Measurements from ENCODE around the gene NOM1.

The NOM1 gene

GRCh38 chr7:157016024-157016351, 66.5 kb downstream of the NOM1 start:
- no peak for TF ChIP-seq FOXP2 (optimal IDR thresholded peaks at IDR 0.05; ENCODE audit: borderline replicate concordance, extremely low read depth, extremely low read length, insufficient read depth)
- TF ChIP-seq POLR2AphosphoS5 (IDR thresholded peaks at IDR 0.05; ENCODE audit: low read depth, low read length): no peak
- no peak for TF ChIP-seq REST (IDR thresholded peaks at IDR 0.05; ENCODE audit: insufficient read depth in 1 of 2, low read depth in 2 of 2, low read length in 2 of 2)
- TF ChIP-seq TAF1 (IDR thresholded peaks at IDR 0.05; ENCODE audit: borderline replicate concordance, insufficient read depth, low read length): no peak
- TF ChIP-seq SIN3A (IDR thresholded peaks at IDR 0.05; ENCODE audit: borderline replicate concordance, insufficient read depth, low read length): no peak

- no peak for TF ChIP-seq POLR2AphosphoS5 (IDR thresholded peaks at IDR 0.05; ENCODE audit: low read depth, low read length)
- TF ChIP-seq FOXP2 (optimal IDR thresholded peaks at IDR 0.05; ENCODE audit: borderline replicate concordance, extremely low read depth, extremely low read length, insufficient read depth): no peak
- no peak for TF ChIP-seq REST (IDR thresholded peaks at IDR 0.05; ENCODE audit: insufficient read depth in 1 of 2, low read depth in 2 of 2, low read length in 2 of 2)
- TF ChIP-seq TAF1 (IDR thresholded peaks at IDR 0.05; ENCODE audit: borderline replicate concordance, insufficient read depth, low read length): no peak
- TF ChIP-seq SIN3A (IDR thresholded peaks at IDR 0.05; ENCODE audit: borderline replicate concordance, insufficient read depth, low read length): no peak
Observed at GRCh38 chr7:157016352-157017041, 67.0 kb downstream of the NOM1 start.

- TF ChIP-seq FOXP2 (optimal IDR thresholded peaks at IDR 0.05; ENCODE audit: borderline replicate concordance, extremely low read depth, extremely low read length, insufficient read depth): no peak
Observed at GRCh38 chr7:157017149-157017548, 67.6 kb downstream of the NOM1 start.

GRCh38 chr7:157017603-157018327, 68.3 kb downstream of the NOM1 start:
- TF ChIP-seq REST (IDR thresholded peaks at IDR 0.05; ENCODE audit: insufficient read depth in 1 of 2, low read depth in 2 of 2, low read length in 2 of 2): no peak
- no peak for TF ChIP-seq POLR2AphosphoS5 (IDR thresholded peaks at IDR 0.05; ENCODE audit: low read depth, low read length)

GRCh38 chr7:157018328-157018996, 69.0 kb downstream of the NOM1 start:
- TF ChIP-seq TAF1 (IDR thresholded peaks at IDR 0.05; ENCODE audit: borderline replicate concordance, insufficient read depth, low read length) (no peak), REST (IDR thresholded peaks at IDR 0.05; ENCODE audit: insufficient read depth in 1 of 2, low read depth in 2 of 2, low read length in 2 of 2) (no peak), SIN3A (IDR thresholded peaks at IDR 0.05; ENCODE audit: borderline replicate concordance, insufficient read depth, low read length) (no peak), POLR2AphosphoS5 (IDR thresholded peaks at IDR 0.05; ENCODE audit: low read depth, low read length) (no peak)

Data from PFSK-1 (cell line).